HG02943 (cell line): ENCODE data around the gene NUMB.

ENCODE experiments used
- ATAC-seq: cut with Tn5 transposase; IDR thresholded peaks from one replicate; pipeline ENCODE4 v1.9.1; 2021; ENCODE audit warnings: mild to moderate bottlenecking, low read depth, moderate library complexity; ENCODE audit not compliant: unreplicated experiment

The NUMB gene

GRCh38 chr14:73466861-73467260, 8.5 kb upstream of the NUMB start:
- ATAC-seq: no peak

- ATAC-seq: no peak
Measured at GRCh38 chr14:73465823-73466532, 7.6 kb upstream of the NUMB start.

- ATAC-seq: no peak
Measured at GRCh38 chr14:73463411-73463810, 5.1 kb upstream of the NUMB start.

GRCh38 chr14:73462815-73463214, 4.5 kb upstream of the NUMB start:
- no peak for ATAC-seq

GRCh38 chr14:73462048-73462715, 3.8 kb upstream of the NUMB start:
- no peak for ATAC-seq

- ATAC-seq: no peak
Measured at GRCh38 chr14:73461478-73462047, 3.2 kb upstream of the NUMB start.

- no peak for ATAC-seq
Measured at GRCh38 chr14:73460691-73461127, 2.4 kb upstream of the NUMB start.

GRCh38 chr14:73459959-73460358, 1.6 kb upstream of the NUMB start:
- ATAC-seq: no peak

- no peak for ATAC-seq
Measured at GRCh38 chr14:73457924-73458182, 493 bp downstream of the NUMB start.

- ATAC-seq: no peak
Measured at GRCh38 chr14:73457041-73457923, 1.1 kb downstream of the NUMB start.

GRCh38 chr14:73455294-73455693, 3.1 kb downstream of the NUMB start:
- no peak for ATAC-seq

GRCh38 chr14:73452341-73453186, 5.8 kb downstream of the NUMB start:
- ATAC-seq: no peak

- no peak for ATAC-seq
Measured at GRCh38 chr14:73443758-73444157, 14.6 kb downstream of the NUMB start.

GRCh38 chr14:73441286-73441685, 17.1 kb downstream of the NUMB start:
- ATAC-seq: no peak

- ATAC-seq: no peak
Measured at GRCh38 chr14:73438993-73439392, 19.4 kb downstream of the NUMB start.

GRCh38 chr14:73437206-73437605, 21.1 kb downstream of the NUMB start:
- ATAC-seq: no peak

- no peak for ATAC-seq
Measured at GRCh38 chr14:73432124-73432523, 26.2 kb downstream of the NUMB start.

- no peak for ATAC-seq
Measured at GRCh38 chr14:73428353-73428824, 30.0 kb downstream of the NUMB start.

GRCh38 chr14:73427516-73428264, 30.7 kb downstream of the NUMB start:
- no peak for ATAC-seq
